ENCODE measurements around the gene KRTAP27-1.

KRTAP27-1 gene

GRCh38 chr21:30337276-30337744, at the start of gene KRTAP27-1:
Gene KRTAP27-1 (minus strand): TSS chr21:30337694. CDS start chr21:30337668, 26 bp downstream.
- no peak for DNase-seq

GRCh38 chr21:30382201-30382600, 44.7 kb upstream of the KRTAP27-1 start:
- no peak for DNase-seq

- no peak for DNase-seq
Measured at GRCh38 chr21:30372139-30372770, 34.8 kb upstream of the KRTAP27-1 start, which contains the start of gene KRTAP13-2. Gene KRTAP13-2 (minus strand): TSS chr21:30372271. CDS start chr21:30372213, 58 bp downstream.

- no peak for DNase-seq
Measured at GRCh38 chr21:30355906-30356305, 18.4 kb upstream of the KRTAP27-1 start.

- no peak for DNase-seq
Measured at GRCh38 chr21:30354308-30355005, 17.0 kb upstream of the KRTAP27-1 start.

- no peak for DNase-seq
Measured at GRCh38 chr21:30351534-30351933, 14.0 kb upstream of the KRTAP27-1 start.

GRCh38 chr21:30349572-30349971, 12.1 kb upstream of the KRTAP27-1 start:
- DNase-seq: no peak

GRCh38 chr21:30348506-30348905, 11.0 kb upstream of the KRTAP27-1 start, which contains the start of gene KRTAP23-1:
Gene KRTAP23-1 (minus strand): TSS chr21:30348606. CDS start chr21:30348606, 0 bp downstream.
- no peak for DNase-seq

- no peak for DNase-seq
Measured at GRCh38 chr21:30345014-30345413, 7.5 kb upstream of the KRTAP27-1 start.

GRCh38 chr21:30340714-30341573, 3.5 kb upstream of the KRTAP27-1 start:
- peak; percentile 64 for DNase-seq

GRCh38 chr21:30338717-30339116, 1.2 kb upstream of the KRTAP27-1 start:
- no peak for DNase-seq

- DNase-seq: no peak
Measured at GRCh38 chr21:30337772-30338171, 278 bp upstream of the KRTAP27-1 start.

- no peak for DNase-seq
Measured at GRCh38 chr21:30336596-30336995, 898 bp downstream of the KRTAP27-1 start.

- no peak for DNase-seq
Measured at GRCh38 chr21:30333736-30334135, 3.8 kb downstream of the KRTAP27-1 start.

GRCh38 chr21:30332681-30333080, 4.8 kb downstream of the KRTAP27-1 start:
- no peak for DNase-seq

- no peak for DNase-seq
Measured at GRCh38 chr21:30329203-30329875, 8.2 kb downstream of the KRTAP27-1 start.

GRCh38 chr21:30326390-30326789, 11.1 kb downstream of the KRTAP27-1 start:
- no peak for DNase-seq

- no peak for DNase-seq
Measured at GRCh38 chr21:30320215-30320614, 17.3 kb downstream of the KRTAP27-1 start, which contains the start of gene KRTAP26-1. Gene KRTAP26-1 (minus strand): TSS chr21:30320315. CDS start chr21:30320035, 280 bp downstream.

GRCh38 chr21:30315701-30316100, 21.8 kb downstream of the KRTAP27-1 start:
- DNase-seq: no peak

GRCh38 chr21:30306884-30307283, 30.6 kb downstream of the KRTAP27-1 start:
- DNase-seq: no peak

GRCh38 chr21:30305136-30305535, 32.4 kb downstream of the KRTAP27-1 start:
- DNase-seq: no peak

GRCh38 chr21:30289215-30289614, 48.3 kb downstream of the KRTAP27-1 start, which contains the start of gene KRTAP25-1:
Gene KRTAP25-1 (minus strand): TSS chr21:30289514. CDS start chr21:30289490, 24 bp downstream.
- no peak for DNase-seq
